Urothelium cell line (cell line): ENCODE measurements around the gene ELMO1.
A peak's percentile ranks its signal among the peaks of the same experiment; 100 is the strongest.

ENCODE experiments used
- DNase-seq: peaks from one replicate; pipeline ENCODE4 v3.0.0; 2011; ENCODE audit warnings: low spot score, mixed read lengths
- FAIRE-seq: peaks from 2 replicates; lab custom pipeline; 2011; peaks lifted over from hg19 to GRCh38; lab: Jason Lieb, UNC

Gene ELMO1, protein sequence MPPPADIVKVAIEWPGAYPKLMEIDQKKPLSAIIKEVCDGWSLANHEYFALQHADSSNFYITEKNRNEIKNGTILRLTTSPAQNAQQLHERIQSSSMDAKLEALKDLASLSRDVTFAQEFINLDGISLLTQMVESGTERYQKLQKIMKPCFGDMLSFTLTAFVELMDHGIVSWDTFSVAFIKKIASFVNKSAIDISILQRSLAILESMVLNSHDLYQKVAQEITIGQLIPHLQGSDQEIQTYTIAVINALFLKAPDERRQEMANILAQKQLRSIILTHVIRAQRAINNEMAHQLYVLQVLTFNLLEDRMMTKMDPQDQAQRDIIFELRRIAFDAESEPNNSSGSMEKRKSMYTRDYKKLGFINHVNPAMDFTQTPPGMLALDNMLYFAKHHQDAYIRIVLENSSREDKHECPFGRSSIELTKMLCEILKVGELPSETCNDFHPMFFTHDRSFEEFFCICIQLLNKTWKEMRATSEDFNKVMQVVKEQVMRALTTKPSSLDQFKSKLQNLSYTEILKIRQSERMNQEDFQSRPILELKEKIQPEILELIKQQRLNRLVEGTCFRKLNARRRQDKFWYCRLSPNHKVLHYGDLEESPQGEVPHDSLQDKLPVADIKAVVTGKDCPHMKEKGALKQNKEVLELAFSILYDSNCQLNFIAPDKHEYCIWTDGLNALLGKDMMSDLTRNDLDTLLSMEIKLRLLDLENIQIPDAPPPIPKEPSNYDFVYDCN

GRCh38 chr7:37448636-37449361 lies at the start of gene ELMO1:
Gene ELMO1 (minus strand): TSS chr7:37448864. CDS start chr7:37342690, 106,174 bp downstream.
- DNase-seq: peak; percentile 78
- peak; percentile 87 for FAIRE-seq

DNA sequence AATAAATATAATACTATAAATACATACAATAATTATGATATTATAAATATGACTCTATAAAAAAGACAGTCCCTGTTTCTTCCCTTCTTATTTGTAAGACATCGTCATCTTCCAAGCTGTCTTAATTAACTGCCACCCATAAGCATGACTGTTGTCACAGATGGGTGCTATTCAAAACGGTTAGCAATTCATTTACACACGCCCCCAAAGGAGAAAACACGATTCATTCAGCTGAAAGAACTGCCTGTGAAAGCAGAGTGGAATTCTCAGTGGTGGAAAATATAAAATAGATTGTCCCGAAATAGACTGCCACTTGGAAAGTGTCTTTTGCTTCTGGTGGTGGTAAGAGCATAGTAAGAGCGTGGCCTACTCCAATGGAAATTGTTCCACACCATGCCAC lies 48.9 kb upstream of the ELMO1 start:
- FAIRE-seq: no peak
- DNase-seq: no peak

DNA sequence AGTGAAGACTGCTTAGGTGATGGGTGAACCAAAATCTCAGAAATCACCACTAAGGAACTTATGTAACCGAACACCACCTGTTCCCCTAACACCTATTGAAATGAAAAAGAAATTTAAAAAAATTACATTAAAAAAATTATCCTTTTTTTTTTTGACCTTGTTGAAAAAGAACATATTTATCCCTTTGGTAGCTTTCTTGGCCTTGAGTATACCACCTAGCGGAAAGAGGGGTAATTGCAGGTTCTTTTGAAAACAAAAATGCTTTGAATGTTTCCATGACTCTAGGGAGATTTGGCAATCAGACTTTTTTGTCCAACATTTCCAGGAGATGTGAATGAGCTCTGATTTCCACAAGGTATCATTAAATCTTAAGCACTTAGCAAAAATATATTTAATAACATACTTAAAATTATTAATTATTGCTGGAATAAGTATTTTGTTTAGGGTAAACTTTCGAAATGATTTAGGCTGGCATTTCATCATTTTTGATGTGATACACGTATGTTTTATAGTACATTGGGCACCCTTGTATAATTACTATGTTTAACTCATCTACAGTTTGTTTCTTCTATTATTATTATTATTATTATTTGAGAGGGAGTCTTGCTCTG lies 47.0 kb upstream of the ELMO1 start:
- DNase-seq (peak; percentile 41), FAIRE-seq (no peak)

DNA sequence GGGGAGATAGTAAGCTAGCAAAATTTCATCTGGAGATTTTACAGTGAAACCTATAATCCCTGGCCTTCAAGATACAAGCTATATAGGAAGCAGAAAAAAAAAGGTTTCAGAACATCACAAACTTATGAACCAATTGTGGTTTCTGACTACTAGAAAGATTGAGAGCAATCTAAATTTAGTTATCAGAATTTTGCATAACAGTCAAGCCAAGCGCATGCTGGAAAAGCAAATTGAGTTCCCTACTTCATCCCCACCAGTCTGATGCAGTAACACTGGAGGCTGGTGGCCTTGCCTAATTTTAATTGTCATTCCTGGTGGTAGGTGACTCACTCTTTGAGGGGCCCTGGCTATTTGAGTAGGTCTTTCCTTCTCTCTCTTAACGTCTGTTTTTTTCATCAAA lies 46.3 kb upstream of the ELMO1 start:
- FAIRE-seq (no peak), DNase-seq (peak; percentile 29)

DNA sequence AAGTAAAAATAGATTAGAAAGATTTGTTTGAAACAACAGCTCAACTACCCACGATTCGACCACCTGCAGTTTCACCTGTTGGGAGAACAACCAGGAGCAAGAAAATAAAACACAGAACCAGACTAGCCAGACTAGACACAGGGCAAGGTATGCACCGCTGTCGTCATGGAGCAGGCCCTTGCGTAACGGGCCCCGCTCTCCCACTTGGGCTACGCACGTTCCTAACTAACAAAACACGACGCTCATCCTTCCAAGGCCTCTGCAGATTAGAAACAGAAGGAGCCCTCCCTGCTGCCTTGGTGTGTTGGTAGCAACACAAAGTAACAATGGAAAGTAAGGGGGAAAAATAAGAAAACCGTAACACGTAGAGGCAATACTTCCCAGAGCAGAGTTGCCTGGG lies 45.1 kb upstream of the ELMO1 start:
- DNase-seq: no peak
- FAIRE-seq: no peak

GRCh38 chr7:37493123-37493522 lies 44.5 kb upstream of the ELMO1 start:
- FAIRE-seq: no peak

GRCh38 chr7:37491919-37492694 lies 43.4 kb upstream of the ELMO1 start:
- FAIRE-seq (no peak), DNase-seq (no peak)

More at GRCh38 chr7:37493123-37493522, 44.5 kb upstream of the ELMO1 start:
- no peak for DNase-seq

DNA sequence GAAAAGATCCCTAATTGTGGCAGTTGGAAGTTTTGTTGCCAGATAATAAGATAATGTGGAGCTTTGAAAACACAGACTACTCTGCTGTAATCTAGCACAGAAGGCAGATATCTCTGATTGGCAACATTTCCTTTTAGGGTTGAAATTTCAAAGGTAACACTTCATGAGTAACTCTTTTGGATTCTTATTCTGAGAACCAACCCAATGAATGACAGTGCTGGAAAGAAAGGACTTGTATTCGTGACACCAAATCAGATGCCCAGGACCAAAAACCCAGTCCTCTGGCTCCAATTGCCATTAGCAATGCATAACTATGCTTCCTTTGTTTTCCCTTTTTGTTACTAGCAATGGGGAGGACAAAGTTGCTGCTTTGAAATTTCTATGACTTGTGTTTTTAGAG lies 41.0 kb upstream of the ELMO1 start:
- FAIRE-seq (no peak), DNase-seq (no peak)

DNA sequence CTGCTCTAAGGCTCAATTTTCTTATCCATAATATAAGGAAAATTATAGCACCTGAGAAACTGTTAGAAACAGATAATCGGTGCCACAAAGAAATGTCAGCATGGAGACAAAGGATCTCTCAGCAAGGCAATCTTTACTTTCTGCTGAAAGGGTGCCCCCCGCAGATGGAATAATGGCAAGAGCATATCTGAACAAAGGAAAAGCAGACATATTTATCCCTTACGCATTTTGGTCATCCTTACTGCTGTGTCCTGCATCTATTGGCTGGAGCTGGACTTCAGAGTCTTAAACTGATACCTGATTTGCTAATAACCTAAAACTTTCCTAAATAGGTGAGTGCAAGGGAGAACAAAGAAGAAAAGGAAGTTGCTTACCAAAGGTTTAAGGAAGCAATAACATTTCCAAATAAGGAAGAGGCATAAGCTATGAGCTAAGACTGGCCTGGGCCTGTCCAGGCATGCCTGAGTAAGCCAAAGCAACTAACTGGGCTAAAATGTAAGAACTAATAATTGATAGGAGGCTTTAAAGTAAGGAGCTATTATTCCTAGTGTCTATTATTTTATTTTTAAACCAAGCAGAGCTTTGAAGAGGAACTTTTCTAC lies 39.6 kb upstream of the ELMO1 start:
- no peak for DNase-seq
- FAIRE-seq: no peak

GRCh38 chr7:37484426-37485073 lies 35.9 kb upstream of the ELMO1 start:
- DNase-seq (no peak), FAIRE-seq (no peak)

DNA sequence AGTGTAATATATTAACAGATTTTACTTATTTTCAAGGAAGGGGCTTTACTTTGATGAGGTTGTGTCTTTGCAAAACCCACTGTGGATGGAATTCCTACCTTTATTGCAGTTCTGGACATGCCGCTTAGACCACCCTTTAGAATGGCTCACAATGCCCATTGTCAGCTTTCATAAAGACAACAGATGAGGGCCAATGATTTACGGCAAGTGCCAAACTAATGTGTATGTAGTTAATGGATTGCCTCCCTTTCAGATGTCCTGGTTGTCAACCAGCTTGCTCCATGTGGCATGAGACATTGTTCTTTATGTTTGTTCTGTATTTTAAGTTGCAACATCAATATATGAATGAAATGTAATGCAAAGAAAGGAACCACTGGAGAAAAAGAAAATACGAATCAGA lies 35.0 kb upstream of the ELMO1 start:
- DNase-seq (no peak), FAIRE-seq (peak; percentile 17)

- no peak for FAIRE-seq
- DNase-seq: no peak
Measured at GRCh38 chr7:37482953-37483352, 34.3 kb upstream of the ELMO1 start.

GRCh38 chr7:37482505-37482904 lies 33.8 kb upstream of the ELMO1 start:
- DNase-seq: no peak
- no peak for FAIRE-seq

DNA sequence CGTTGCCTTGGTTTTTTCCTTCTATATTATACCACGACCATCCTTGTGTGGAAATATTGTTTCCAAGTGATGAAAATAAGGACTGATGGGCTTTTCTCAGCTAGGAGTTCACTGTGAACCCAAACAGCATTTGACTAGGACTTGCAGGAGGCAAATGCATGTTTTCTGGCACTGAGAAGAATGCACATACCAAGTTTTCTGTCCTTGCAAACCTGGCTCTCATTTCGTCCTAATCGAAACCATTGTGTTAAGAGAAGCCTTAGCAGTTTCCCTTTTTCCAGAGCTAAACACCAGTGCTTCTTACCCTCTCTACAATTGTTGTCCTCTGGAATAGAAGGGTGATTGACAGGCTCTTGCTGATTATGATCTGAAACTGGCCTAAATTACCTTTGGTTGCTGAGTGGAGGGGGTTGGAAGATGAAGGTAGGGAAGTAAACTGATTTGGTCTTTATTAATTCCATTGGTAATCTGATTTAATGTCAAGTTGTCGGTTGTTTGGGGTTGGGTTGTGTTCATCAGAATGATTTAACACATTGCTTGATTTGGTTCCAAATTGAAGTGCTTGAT lies 33.1 kb upstream of the ELMO1 start:
- no peak for FAIRE-seq
- DNase-seq: no peak

- FAIRE-seq (peak; percentile 50), DNase-seq (no peak)
Measured at GRCh38 chr7:37481154-37481553, 32.5 kb upstream of the ELMO1 start.

DNA sequence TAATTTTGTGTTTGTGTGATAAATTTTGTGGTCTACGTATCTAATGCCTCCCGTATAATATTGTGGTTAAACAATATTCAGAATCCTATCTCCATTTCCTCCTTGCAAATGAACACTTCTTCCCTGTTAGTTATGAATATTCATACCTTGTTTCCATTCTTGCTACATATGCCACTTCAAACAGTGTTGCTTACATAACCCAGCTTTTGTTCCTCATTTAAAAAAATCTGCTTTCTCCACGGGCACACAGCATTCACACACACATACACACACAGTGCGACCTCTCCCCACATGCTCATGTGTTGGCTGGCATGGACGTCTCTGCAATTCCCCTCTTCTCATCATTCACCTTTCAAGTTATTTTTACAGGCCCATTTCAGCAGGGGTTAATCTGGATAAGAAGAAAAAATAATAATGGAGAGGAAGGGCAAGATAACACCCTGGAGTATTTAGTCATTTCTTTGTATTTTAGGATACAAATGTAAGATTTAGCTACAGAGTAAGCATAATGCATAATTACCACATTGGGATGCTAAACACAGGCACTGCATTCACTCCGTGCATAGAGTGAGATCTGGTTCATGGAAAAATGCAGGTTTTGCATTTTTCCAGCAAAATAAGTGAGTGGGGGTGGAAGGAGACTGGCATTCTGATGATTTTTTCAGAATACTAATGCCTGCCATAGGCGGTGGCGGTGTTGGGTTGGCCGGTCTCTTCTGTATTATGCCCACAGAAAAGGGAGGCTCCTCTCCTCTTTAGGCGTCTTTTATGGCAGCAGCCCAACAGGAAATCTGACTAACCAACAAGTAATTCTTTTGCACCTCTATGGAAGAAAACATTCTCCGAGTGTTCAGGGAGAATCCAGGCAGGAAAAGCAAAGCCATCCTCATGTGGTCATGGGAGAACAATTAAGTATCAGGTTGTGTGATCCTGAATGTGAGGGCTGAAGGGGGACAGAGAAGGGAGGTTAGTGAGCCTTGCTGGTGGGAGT lies 31.7 kb upstream of the ELMO1 start:
- DNase-seq: peak; percentile 40
- FAIRE-seq: no peak

DNA sequence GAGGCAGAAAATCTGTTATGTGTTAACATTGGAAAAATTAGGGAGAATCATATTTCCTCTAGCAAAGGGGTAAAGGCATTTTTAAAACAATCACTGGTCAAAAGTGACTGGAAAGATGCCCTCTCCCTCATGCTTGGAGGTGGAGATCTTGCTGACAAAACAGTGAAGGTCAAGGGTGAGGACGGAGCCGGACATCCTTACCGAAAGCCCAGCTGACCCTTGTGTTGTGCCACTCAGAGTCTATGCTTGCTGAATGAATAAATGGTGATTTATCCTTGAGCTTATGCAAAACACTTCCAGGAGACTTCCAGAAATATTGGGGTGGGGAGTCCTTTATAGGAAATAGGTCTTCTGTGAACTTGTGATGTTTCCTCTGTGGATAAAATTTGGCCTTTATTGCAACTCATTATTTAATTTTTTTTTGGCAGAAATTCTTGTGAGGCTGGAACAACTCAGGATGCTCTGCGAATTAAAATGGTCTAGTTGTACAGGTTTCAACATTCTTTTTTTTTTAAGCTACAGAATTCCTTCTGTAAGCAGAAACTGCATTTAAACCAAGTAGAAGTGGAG lies 28.3 kb upstream of the ELMO1 start:
- DNase-seq (no peak), FAIRE-seq (peak; percentile 52)

DNA sequence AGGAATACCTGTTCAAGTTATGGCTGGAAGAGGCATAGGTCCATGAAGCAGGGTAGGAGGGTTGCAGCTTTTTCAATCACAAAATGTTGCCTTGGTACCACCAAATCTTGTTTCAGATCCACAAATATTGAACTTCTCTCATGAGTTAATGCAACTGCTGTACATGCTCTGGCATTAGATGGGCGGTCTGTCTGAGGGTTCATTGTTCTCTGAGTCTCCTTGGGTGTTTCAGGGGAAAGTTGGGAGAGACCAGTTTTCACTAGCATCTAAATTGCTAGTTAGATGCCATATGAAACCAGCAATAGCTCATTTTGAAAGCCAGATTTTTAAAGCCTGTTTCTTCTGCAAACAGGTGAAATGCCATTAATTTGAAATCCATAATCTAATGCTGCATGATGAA lies 27.8 kb upstream of the ELMO1 start:
- DNase-seq: no peak
- FAIRE-seq: no peak
